Calu3 (cell line): ENCODE data around the gene CASQ2. TPM values are rescaled to one million over a fixed set of nuclear protein-coding genes. Genes with fewer than 3 reads are reported as not detected.

Experiments used
- Bru-seq: library from RNA; stranded (reverse); fragments of 400-500 nt; gene quantifications from one replicate; lab custom pipeline; 2021; lab: Mats Ljungman, UMichigan
- BruChase-seq, 2 experiments: library from RNA; stranded (reverse); fragments of 400-500 nt; gene quantifications; one replicate each; lab custom pipeline; 2021; lab: Mats Ljungman, UMichigan
- BruUV-seq: library from RNA; stranded (reverse); fragments of 400-500 nt; replicated peaks from 2 replicates; lab custom pipeline; 2021; lab: Mats Ljungman, UMichigan
- CTCF ChIA-PET: fragments of 300-600 bp; sonication (Branson Sonifier 250); formaldehyde crosslinking; loops from one replicate; lab custom pipeline; 2022; ENCODE audit warnings: antibody characterized with exemption; lab: Charles Lee
- DNase-seq: peaks from one replicate; pipeline ENCODE4 v3.0.0; 2022
- H3K27ac Mint-ChIP-seq: one replicate; pipeline ENCODE4 v1.8.0; 2022; ENCODE audit warnings: mixed read lengths; ENCODE audit not compliant: unreplicated experiment
- H3K27me3 Mint-ChIP-seq: one replicate; pipeline ENCODE4 v1.8.0; 2022; ENCODE audit warnings: mixed read lengths; ENCODE audit not compliant: unreplicated experiment
- H3K36me3 Mint-ChIP-seq: one replicate; pipeline ENCODE4 v1.8.0; 2022; ENCODE audit warnings: mild to moderate bottlenecking, moderate library complexity, mixed read lengths; ENCODE audit not compliant: insufficient read depth, unreplicated experiment
- H3K4me1 Mint-ChIP-seq: one replicate; pipeline ENCODE4 v1.8.0; 2022; ENCODE audit warnings: mild to moderate bottlenecking, low read depth, mixed read lengths; ENCODE audit not compliant: unreplicated experiment
- H3K4me3 Mint-ChIP-seq: one replicate; pipeline ENCODE4 v1.8.0; 2022; ENCODE audit warnings: mild to moderate bottlenecking, low read depth, moderate library complexity, mixed read lengths; ENCODE audit not compliant: unreplicated experiment
- H3K9me3 Mint-ChIP-seq: one replicate; pipeline ENCODE4 v1.8.0; 2022; ENCODE audit warnings: low read depth, mixed read lengths; ENCODE audit not compliant: unreplicated experiment
- CTCF ChIP-seq: fragments of 200-600 bp; IDR thresholded peaks from one replicate; pipeline ENCODE4 v1.8.0; 2022; ENCODE audit warnings: antibody characterized with exemption; ENCODE audit not compliant: unreplicated experiment
- intact Hi-C: fragments of 100-400 bp; cut with micrococcal nuclease; formaldehyde crosslinking; loops from one replicate; pipeline ENCODE4 v1.10.0; 2022; ENCODE audit not compliant: unreplicated experiment
- long read RNA-seq: library from polyadenylated mRNA; stranded (forward); transcript quantifications from one replicate; pipeline ENCODE4 v2.0.0, GENCODE V29; 2022
- total RNA-seq: library from RNA; stranded (reverse); gene quantifications from 2 replicates; pipeline ENCODE4 v1.2.3, GENCODE V29; 2022

CASQ2 gene
- total RNA-seq, result not detected in 2 replicates
- percentile 1 among the genes with signal in this experiment for Bru-seq, nascent RNA
- BruChase-seq, experiment 1, labeled RNA remaining after a 6-hour chase, result not detected
- not detected for BruChase-seq, experiment 2, labeled RNA remaining after a 2-hour chase
- long read RNA-seq, result 0 reads

DNA sequence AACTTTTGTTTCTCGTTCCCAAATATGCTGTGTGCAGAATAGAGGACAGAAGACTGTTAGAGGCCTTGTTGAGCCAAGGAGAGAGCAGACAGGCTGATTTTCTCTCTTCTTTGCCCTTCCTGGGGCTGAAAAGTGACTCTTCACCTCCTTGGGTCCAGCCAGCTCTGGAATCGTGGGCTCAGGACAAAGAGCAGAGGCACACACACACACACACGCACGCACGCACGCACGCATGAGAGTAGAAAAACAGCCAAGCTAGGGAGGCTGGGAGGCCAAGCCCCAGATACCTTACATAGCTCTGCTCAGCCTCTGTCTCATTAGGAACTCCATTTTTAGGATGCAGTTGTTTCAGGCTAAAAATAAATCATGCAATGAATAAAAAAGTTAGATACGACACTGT is at the start of gene CASQ2:
Gene CASQ2, minus strand, starts transcription at position 166 of the 400 bp plus-strand sequence. CDS start 173 bp downstream, outside the sequence.
- no peak for DNase-seq
- H3K27me3 Mint-ChIP-seq, result no peaks in the 10 kb centered on the region
- no TSS peak for BruUV-seq
- H3K4me3 Mint-ChIP-seq, result no peak within 1 kb of the TSS
- no peak within 1 kb of the TSS for H3K27ac Mint-ChIP-seq
- intact Hi-C loops, result no loop called here
- H3K36me3 Mint-ChIP-seq, result no peaks in the 10 kb centered on the region
- TF ChIP-seq CTCF, result no peak
- H3K9me3 Mint-ChIP-seq, result no peaks in the 10 kb centered on the region
- CTCF ChIA-PET, result no interaction called here
- H3K4me1 Mint-ChIP-seq, result peaks cover 12% of the 10 kb centered on the region

DNA sequence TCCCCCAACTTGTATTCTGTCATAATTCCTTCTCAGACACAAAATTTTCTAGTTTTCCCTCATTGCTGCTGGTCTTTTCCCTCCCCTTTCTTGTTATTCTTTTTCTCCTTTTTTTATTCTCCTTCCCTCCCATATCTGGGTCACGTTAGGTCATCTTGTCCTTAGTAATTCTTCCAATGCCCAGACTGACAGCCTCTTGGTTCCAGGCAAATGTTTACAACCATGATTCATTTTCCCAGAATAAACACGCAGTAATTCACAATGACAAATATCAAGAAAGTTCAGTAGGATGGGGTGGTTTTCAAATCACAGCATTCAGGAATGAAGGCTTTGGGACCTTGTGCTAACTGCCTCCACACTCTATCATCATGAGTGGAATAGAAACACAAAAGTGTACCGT is 47.2 kb upstream of the CASQ2 start:
- no peaks in the 10 kb centered on the region for H3K36me3 Mint-ChIP-seq
- no peak overlapping the region for H3K27ac Mint-ChIP-seq
- no peaks in the 10 kb centered on the region for H3K27me3 Mint-ChIP-seq
- CTCF ChIA-PET, result interaction anchor here (0.7 kb wide), 1 partner anchor 1110 kb away, joined by 4 read pairs; no protein-coding TSS in a partner anchor
- no TSS peak for BruUV-seq
- H3K4me1 Mint-ChIP-seq, result peaks cover 4% of the 10 kb centered on the region
- DNase-seq, result no peak
- H3K9me3 Mint-ChIP-seq, result no peaks in the 10 kb centered on the region
- TF ChIP-seq CTCF, result no peak
- H3K4me3 Mint-ChIP-seq, result no peak overlapping the region
- intact Hi-C loops, result no loop called here

GRCh38 chr1:115814685-115815398 is 46.3 kb upstream of the CASQ2 start:
- Mint-ChIP-seq H3K4me3 (no peak overlapping the region), H3K27ac (no peak overlapping the region), H3K36me3 (no peaks in the 10 kb centered on the region), H3K27me3 (no peaks in the 10 kb centered on the region), H3K9me3 (no peaks in the 10 kb centered on the region), H3K4me1 (peaks cover 8% of the 10 kb centered on the region)
- intact Hi-C loops, result no loop called here
- no TSS peak for BruUV-seq
- TF ChIP-seq CTCF, result no peak
- no peak for DNase-seq
- CTCF ChIA-PET, result no interaction called here

DNA sequence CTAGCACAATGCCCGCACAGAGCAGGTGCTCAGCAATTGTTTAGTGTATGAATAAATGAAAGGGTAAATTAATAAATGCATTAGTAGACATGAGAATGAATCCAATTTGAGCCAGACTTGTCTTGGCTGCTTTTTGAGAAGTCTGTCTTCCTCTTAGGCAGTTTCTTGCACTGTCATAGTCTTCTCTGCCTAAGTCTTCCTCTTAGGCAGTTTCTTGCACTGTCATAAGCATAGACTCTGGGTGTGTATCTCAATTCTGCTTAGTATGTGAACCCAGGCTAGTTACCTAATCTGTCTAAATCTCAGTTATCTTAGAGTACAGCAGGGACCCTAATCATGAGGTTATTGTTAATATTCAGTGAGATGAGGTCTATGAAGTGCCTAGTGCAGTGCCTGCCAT is 45.2 kb upstream of the CASQ2 start:
- BruUV-seq, result no TSS peak
- no peak overlapping the region for H3K27ac Mint-ChIP-seq
- no peak for DNase-seq
- H3K4me1 Mint-ChIP-seq, result peaks cover 8% of the 10 kb centered on the region
- TF ChIP-seq CTCF, result no peak
- intact Hi-C loops, result no loop called here
- H3K27me3 Mint-ChIP-seq, result no peaks in the 10 kb centered on the region
- no peak overlapping the region for H3K4me3 Mint-ChIP-seq
- CTCF ChIA-PET, result no interaction called here
- no peaks in the 10 kb centered on the region for H3K9me3 Mint-ChIP-seq
- no peaks in the 10 kb centered on the region for H3K36me3 Mint-ChIP-seq
